ENCODE measurements around the gene RNASE4. TPM values are rescaled to one million over a fixed set of nuclear protein-coding genes. Genes with fewer than 3 reads are reported as not detected.

RNASE4 gene
- 7.2 and 11.3 TPM in 2 replicates for total RNA-seq

GRCh38 chr14:20683891-20684661 lies at the start of gene RNASE4:
Gene RNASE4 (plus strand): TSS chr14:20684560. CDS start chr14:20699372, 14,812 bp downstream.

GRCh38 chr14:20641591-20641990 lies 42.8 kb upstream of the RNASE4 start, which contains the start of gene OR6S1:
Gene OR6S1 (minus strand): TSS chr14:20641691. CDS start chr14:20641691, 0 bp downstream.

GRCh38 chr14:20688167-20688839 lies 3.9 kb downstream of the RNASE4 start, which contains the start of gene ANG:
Gene ANG (plus strand): TSS chr14:20688764. CDS start chr14:20693565, 4,801 bp downstream.

GRCh38 chr14:20745571-20746358 lies 61.4 kb downstream of the RNASE4 start, which contains the start of gene EDDM3A:
Gene EDDM3A (plus strand): TSS chr14:20745887. CDS start chr14:20747581, 1,694 bp downstream.

Other genes starting within 250 kb of the RNASE4 start
- gene KLHL33, start 248.4 kb upstream of the RNASE4 start, total RNA-seq, result 0.25 TPM in 1 of 2 replicates, not detected in the other
- gene OSGEP, start 229.7 kb upstream of the RNASE4 start, total RNA-seq, result 33.0 and 62.1 TPM in 2 replicates
- 186 and 208 TPM in 2 replicates for gene APEX1, start 229.3 kb upstream of the RNASE4 start, total RNA-seq
- 18.9 and 20.2 TPM in 2 replicates for gene PIP4P1, start 223.1 kb upstream of the RNASE4 start, total RNA-seq
- 32.2 and 90.8 TPM in 2 replicates for gene PNP, start 215.2 kb upstream of the RNASE4 start, total RNA-seq
- not detected in 2 replicates for gene RNASE10, start 179.0 kb upstream of the RNASE4 start, total RNA-seq
- not detected in 2 replicates for gene RNASE9, start 123.5 kb upstream of the RNASE4 start, total RNA-seq
- 0.33 TPM in 1 of 2 replicates, not detected in the other for gene RNASE11, start 96.6 kb upstream of the RNASE4 start, total RNA-seq
- not detected in 2 replicates for gene RNASE12, start 93.2 kb upstream of the RNASE4 start, total RNA-seq
- not detected in 2 replicates for gene OR6S1, start 42.9 kb upstream of the RNASE4 start, total RNA-seq
- 2.7 and 4.6 TPM in 2 replicates for gene ANG, start 4.2 kb downstream of the RNASE4 start, total RNA-seq
- not detected in 2 replicates for gene EDDM3A, start 61.3 kb downstream of the RNASE4 start, total RNA-seq
- gene EDDM3B, start 83.8 kb downstream of the RNASE4 start, total RNA-seq, result not detected in 2 replicates
- not detected in 2 replicates for gene RNASE6, start 96.7 kb downstream of the RNASE4 start, total RNA-seq
- gene RNASE1, start 118.3 kb downstream of the RNASE4 start, total RNA-seq, result not detected in 2 replicates
- gene RNASE3, start 206.8 kb downstream of the RNASE4 start, total RNA-seq, result not detected in 2 replicates

Measured in mesangial cell (primary cell).